GM23338 (cell line): ENCODE data around the gene SLC18A2. TPM values are rescaled to one million over a fixed set of nuclear protein-coding genes. Genes with fewer than 3 reads are reported as not detected.

Experiments
- ATAC-seq: fragments of 200-7000 bp; cut with Tn5 transposase; 3 replicates; pipeline ENCODE4 v1.9.1; 2020
- DNase-seq: peaks from one replicate; pipeline ENCODE4 v3.0.0-alpha.2; 2015; ENCODE audit warnings: low spot score
- H2AFZ ChIP-seq: fragments of 200-600 bp; sonication (generic); 2 replicates; pipeline ENCODE4 v1.8.0; 2016; ENCODE audit warnings: antibody characterized with exemption, mild to moderate bottlenecking, moderate library complexity
- H3F3A ChIP-seq: fragments of 200-600 bp; sonication (generic); replicated peaks from 2 replicates; pipeline ENCODE4 v1.8.0; 2017; ENCODE audit warnings: antibody characterized with exemption, mixed run types, low read depth
- H3K27ac ChIP-seq: fragments of 200-600 bp; sonication (generic); 2 replicates; pipeline ENCODE4 v1.6.1; 2016; ENCODE audit warnings: low read depth
- H3K27me3 ChIP-seq: fragments of 200-600 bp; sonication (generic); 2 replicates; pipeline ENCODE4 v1.8.0; 2016; ENCODE audit warnings: mild to moderate bottlenecking, mixed run types, moderate library complexity; ENCODE audit not compliant: insufficient read depth
- H3K36me3 ChIP-seq: fragments of 200-600 bp; sonication (generic); 2 replicates; pipeline ENCODE4 v1.8.0; 2016; ENCODE audit warnings: mild to moderate bottlenecking; ENCODE audit not compliant: insufficient read depth
- H3K4me1 ChIP-seq: fragments of 200-600 bp; sonication (generic); 2 replicates; pipeline ENCODE4 v1.8.0; 2016; ENCODE audit warnings: mild to moderate bottlenecking, moderate library complexity; ENCODE audit not compliant: insufficient read depth
- H3K4me2 ChIP-seq: fragments of 200-600 bp; sonication (generic); 2 replicates; pipeline ENCODE4 v1.7.1; 2017; ENCODE audit warnings: mixed run types
- H3K4me3 ChIP-seq: fragments of 200-600 bp; sonication (generic); 2 replicates; pipeline ENCODE4 v1.6.1; 2016; ENCODE audit warnings: mixed run types
- H3K79me2 ChIP-seq: fragments of 200-600 bp; sonication (generic); replicated peaks from 2 replicates; pipeline ENCODE4 v1.8.0; 2017; ENCODE audit warnings: mild to moderate bottlenecking; ENCODE audit not compliant: insufficient read depth
- H3K9me2 ChIP-seq: fragments of 200-600 bp; sonication (generic); 2 replicates; pipeline ENCODE4 v1.8.0; 2017; ENCODE audit not compliant: insufficient read depth
- H4K20me1 ChIP-seq: fragments of 200-600 bp; sonication (generic); replicated peaks from 2 replicates; pipeline ENCODE4 v1.8.0; 2017; ENCODE audit warnings: mild to moderate bottlenecking; ENCODE audit not compliant: insufficient read depth
- H3K27ac Mint-ChIP-seq: 2 replicates; pipeline ENCODE4 v1.8.0; 2020; ENCODE audit warnings: inconsistent platforms, mild to moderate bottlenecking, moderate library complexity, mixed read lengths
- H3K27me3 Mint-ChIP-seq: 3 replicates; pipeline ENCODE4 v1.8.0; 2022; ENCODE audit warnings: low read depth, mild to moderate bottlenecking, moderate library complexity, mixed read lengths, inconsistent platforms; ENCODE audit not compliant: insufficient read depth, poor library complexity
- H3K36me3 Mint-ChIP-seq: 3 replicates; pipeline ENCODE4 v1.8.0; 2021; ENCODE audit warnings: low read depth, mild to moderate bottlenecking, inconsistent platforms, moderate library complexity, mixed read lengths
- H3K4me1 Mint-ChIP-seq: 3 replicates; pipeline ENCODE4 v1.8.0; 2020; ENCODE audit warnings: mild to moderate bottlenecking, inconsistent platforms, mixed read lengths
- H3K4me3 Mint-ChIP-seq: 3 replicates; pipeline ENCODE4 v1.8.0; 2021; ENCODE audit warnings: moderate library complexity, mild to moderate bottlenecking, inconsistent platforms, mixed read lengths
- H3K9me3 Mint-ChIP-seq: 3 replicates; pipeline ENCODE4 v1.8.0; 2020; ENCODE audit warnings: moderate library complexity, mild to moderate bottlenecking, inconsistent platforms, mixed read lengths
- CREB1 ChIP-seq: fragments of 250-450 bp; sonication (Bioruptor Pico); IDR thresholded peaks from 2 replicates; pipeline ENCODE4 v1.5.0; 2020; ENCODE audit warnings: low read depth, mild to moderate bottlenecking, moderate library complexity
- EZH2 ChIP-seq: fragments of 200-600 bp; sonication (generic); IDR thresholded peaks from one replicate; pipeline ENCODE4 v1.8.0; 2017; ENCODE audit warnings: antibody characterized with exemption, mild to moderate bottlenecking, low read depth; ENCODE audit not compliant: unreplicated experiment
- EZH2phosphoT487 ChIP-seq: fragments of 200-600 bp; sonication (generic); IDR thresholded peaks from one replicate; pipeline ENCODE4 v1.8.1; 2018; ENCODE audit warnings: antibody characterized with exemption; ENCODE audit not compliant: unreplicated experiment
- JUNB ChIP-seq: IDR thresholded peaks from one replicate; pipeline ENCODE4 v1.6.1; 2016; ENCODE audit warnings: antibody characterized with exemption; ENCODE audit not compliant: unreplicated experiment
- NANOG ChIP-seq: IDR thresholded peaks from 2 replicates; pipeline ENCODE4 v1.6.1; 2016; ENCODE audit warnings: antibody characterized with exemption, borderline replicate concordance
- POLR2AphosphoS5 ChIP-seq: IDR thresholded peaks from 2 replicates; pipeline ENCODE4 v1.6.1; 2016; ENCODE audit warnings: antibody characterized with exemption, low read depth
- STAT1 ChIP-seq: IDR thresholded peaks from one replicate; pipeline ENCODE4 v1.6.1; 2016; ENCODE audit warnings: antibody characterized with exemption; ENCODE audit not compliant: unreplicated experiment
- ZNF114 ChIP-seq: fragments of 250-450 bp; sonication (Bioruptor Pico); IDR thresholded peaks from 2 replicates; pipeline ENCODE4 v1.5.0; 2020; ENCODE audit warnings: mild to moderate bottlenecking, moderate library complexity
- ZNF331 ChIP-seq: fragments of 250-450 bp; sonication (Bioruptor Pico); IDR thresholded peaks from 2 replicates; pipeline ENCODE4 v1.5.0; 2020; ENCODE audit warnings: low read depth, mild to moderate bottlenecking, moderate library complexity
- polyA plus RNA-seq: library from polyadenylated mRNA; unstranded; fragments of >200 nt; fragmentation: Nextera tagmentation; extraction: Ambion mirVana; gene quantifications from 2 replicates; pipeline ENCODE4 v1.2.1, GENCODE V29; 2016
- total RNA-seq: library from RNA; depleted of rRNA; stranded (reverse); fragments of >200 nt; shearing (Covaris generic); gene quantifications from 2 replicates; pipeline ENCODE4 v1.2.3, GENCODE V29; 2014
- TF ChIP-seq, protein P1 (sequence below), 2 experiments: fragments of 200-600 bp in 1 of 2; sonication (generic) in 1 of 2; conservative IDR thresholded peaks; 2 replicates each; pipeline versions ENCODE4 v1.5.1 to v1.6.1; 2016 to 2017; ENCODE audit warnings: antibody characterized with exemption in 2 of 2, low read depth in 2 of 2, mild to moderate bottlenecking in 2 of 2, moderate library complexity in 1 of 2
- TF ChIP-seq, protein P2 (sequence below): IDR thresholded peaks from 2 replicates; pipeline ENCODE4 v1.6.1; 2016; ENCODE audit warnings: antibody characterized with exemption
- TF ChIP-seq, protein P3 (sequence below): fragments of 250-450 bp; sonication (Bioruptor Pico); IDR thresholded peaks from 2 replicates; pipeline ENCODE4 v1.5.0; 2020; ENCODE audit warnings: mild to moderate bottlenecking, moderate library complexity
- TF ChIP-seq, protein P4 (sequence below): IDR thresholded peaks from one replicate; pipeline ENCODE4 v1.6.1; 2018; ENCODE audit warnings: antibody characterized with exemption; ENCODE audit not compliant: unreplicated experiment

Gene SLC18A2
- total and polyA plus RNA-seq, 2 experiments from 2014 or later = 4.3 to 8.7 TPM

DNA sequence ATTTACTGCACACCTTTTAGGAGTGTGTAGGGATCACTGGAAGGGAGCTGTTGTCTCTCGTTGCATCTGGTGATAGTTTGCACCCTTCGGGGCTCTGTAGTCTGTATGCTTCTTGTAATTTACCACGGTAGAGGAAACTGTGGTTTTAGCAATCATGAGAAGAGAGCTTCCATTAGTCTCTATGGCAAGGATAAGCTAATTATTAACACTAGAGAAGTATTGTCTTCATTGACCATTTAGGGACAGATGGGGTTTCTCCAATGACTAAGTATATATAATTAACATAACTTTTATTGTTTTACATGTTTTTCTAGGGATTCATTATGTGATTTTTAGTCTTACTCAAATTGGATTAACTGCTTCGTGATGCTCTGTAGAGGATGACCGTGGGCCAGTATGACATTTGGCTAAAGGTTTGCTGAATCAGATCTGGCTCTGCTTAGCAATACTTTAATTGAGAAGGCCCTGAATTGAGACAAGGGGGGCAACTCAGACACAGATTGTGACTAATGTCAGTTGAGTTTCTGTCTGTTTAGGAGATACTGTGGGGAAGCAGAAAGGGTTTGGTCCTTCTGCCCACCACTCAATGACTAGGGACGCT is 8.7 kb downstream of the SLC18A2 start:
- Histone ChIP-seq H2AFZ (no peak overlapping the region), H3K9me2 (no peaks in the 10 kb centered on the region), H4K20me1 (peaks cover 5% of the 10 kb centered on the region; the same call in 1 of the 2 replicates), H3F3A (no peaks in the 10 kb centered on the region), H3K4me2 (no peak overlapping the region), H3K79me2 (no peaks in the 10 kb centered on the region), H3K4me3 (no peak overlapping the region), H3K36me3 (no peaks in the 10 kb centered on the region), H3K4me1 (peaks cover 7% of the 10 kb centered on the region; the same call in 1 of the 2 replicates), H3K27me3 (no peaks in the 10 kb centered on the region), H3K27ac (no peak overlapping the region)
- H3K27ac Mint-ChIP-seq = no peak overlapping the region
- no peaks in the 10 kb centered on the region for H3K36me3 Mint-ChIP-seq
- H3K27me3 Mint-ChIP-seq = peaks cover 6% of the 10 kb centered on the region
- H3K4me3 Mint-ChIP-seq = no peak overlapping the region
- no peak for ATAC-seq
- H3K9me3 Mint-ChIP-seq = no peaks in the 10 kb centered on the region
- TF ChIP-seq, protein P1, sequence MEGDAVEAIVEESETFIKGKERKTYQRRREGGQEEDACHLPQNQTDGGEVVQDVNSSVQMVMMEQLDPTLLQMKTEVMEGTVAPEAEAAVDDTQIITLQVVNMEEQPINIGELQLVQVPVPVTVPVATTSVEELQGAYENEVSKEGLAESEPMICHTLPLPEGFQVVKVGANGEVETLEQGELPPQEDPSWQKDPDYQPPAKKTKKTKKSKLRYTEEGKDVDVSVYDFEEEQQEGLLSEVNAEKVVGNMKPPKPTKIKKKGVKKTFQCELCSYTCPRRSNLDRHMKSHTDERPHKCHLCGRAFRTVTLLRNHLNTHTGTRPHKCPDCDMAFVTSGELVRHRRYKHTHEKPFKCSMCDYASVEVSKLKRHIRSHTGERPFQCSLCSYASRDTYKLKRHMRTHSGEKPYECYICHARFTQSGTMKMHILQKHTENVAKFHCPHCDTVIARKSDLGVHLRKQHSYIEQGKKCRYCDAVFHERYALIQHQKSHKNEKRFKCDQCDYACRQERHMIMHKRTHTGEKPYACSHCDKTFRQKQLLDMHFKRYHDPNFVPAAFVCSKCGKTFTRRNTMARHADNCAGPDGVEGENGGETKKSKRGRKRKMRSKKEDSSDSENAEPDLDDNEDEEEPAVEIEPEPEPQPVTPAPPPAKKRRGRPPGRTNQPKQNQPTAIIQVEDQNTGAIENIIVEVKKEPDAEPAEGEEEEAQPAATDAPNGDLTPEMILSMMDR (conservative IDR thresholded peaks at IDR 0.05; ENCODE audit: low read depth in 2 of 2) = no peak
- no peak for TF ChIP-seq CREB1 (CRISPR knock-in tag)
- no peak for TF ChIP-seq EZH2
- no peak for TF ChIP-seq JUNB
- TF ChIP-seq STAT1 = no peak
- TF ChIP-seq, protein P2, sequence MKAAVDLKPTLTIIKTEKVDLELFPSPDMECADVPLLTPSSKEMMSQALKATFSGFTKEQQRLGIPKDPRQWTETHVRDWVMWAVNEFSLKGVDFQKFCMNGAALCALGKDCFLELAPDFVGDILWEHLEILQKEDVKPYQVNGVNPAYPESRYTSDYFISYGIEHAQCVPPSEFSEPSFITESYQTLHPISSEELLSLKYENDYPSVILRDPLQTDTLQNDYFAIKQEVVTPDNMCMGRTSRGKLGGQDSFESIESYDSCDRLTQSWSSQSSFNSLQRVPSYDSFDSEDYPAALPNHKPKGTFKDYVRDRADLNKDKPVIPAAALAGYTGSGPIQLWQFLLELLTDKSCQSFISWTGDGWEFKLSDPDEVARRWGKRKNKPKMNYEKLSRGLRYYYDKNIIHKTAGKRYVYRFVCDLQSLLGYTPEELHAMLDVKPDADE = no peak
- TF ChIP-seq ZNF114 = no peak
- no peak for TF ChIP-seq ZNF331
- TF ChIP-seq NANOG = no peak
- TF ChIP-seq POLR2AphosphoS5 = no peak
- TF ChIP-seq, protein P3, sequence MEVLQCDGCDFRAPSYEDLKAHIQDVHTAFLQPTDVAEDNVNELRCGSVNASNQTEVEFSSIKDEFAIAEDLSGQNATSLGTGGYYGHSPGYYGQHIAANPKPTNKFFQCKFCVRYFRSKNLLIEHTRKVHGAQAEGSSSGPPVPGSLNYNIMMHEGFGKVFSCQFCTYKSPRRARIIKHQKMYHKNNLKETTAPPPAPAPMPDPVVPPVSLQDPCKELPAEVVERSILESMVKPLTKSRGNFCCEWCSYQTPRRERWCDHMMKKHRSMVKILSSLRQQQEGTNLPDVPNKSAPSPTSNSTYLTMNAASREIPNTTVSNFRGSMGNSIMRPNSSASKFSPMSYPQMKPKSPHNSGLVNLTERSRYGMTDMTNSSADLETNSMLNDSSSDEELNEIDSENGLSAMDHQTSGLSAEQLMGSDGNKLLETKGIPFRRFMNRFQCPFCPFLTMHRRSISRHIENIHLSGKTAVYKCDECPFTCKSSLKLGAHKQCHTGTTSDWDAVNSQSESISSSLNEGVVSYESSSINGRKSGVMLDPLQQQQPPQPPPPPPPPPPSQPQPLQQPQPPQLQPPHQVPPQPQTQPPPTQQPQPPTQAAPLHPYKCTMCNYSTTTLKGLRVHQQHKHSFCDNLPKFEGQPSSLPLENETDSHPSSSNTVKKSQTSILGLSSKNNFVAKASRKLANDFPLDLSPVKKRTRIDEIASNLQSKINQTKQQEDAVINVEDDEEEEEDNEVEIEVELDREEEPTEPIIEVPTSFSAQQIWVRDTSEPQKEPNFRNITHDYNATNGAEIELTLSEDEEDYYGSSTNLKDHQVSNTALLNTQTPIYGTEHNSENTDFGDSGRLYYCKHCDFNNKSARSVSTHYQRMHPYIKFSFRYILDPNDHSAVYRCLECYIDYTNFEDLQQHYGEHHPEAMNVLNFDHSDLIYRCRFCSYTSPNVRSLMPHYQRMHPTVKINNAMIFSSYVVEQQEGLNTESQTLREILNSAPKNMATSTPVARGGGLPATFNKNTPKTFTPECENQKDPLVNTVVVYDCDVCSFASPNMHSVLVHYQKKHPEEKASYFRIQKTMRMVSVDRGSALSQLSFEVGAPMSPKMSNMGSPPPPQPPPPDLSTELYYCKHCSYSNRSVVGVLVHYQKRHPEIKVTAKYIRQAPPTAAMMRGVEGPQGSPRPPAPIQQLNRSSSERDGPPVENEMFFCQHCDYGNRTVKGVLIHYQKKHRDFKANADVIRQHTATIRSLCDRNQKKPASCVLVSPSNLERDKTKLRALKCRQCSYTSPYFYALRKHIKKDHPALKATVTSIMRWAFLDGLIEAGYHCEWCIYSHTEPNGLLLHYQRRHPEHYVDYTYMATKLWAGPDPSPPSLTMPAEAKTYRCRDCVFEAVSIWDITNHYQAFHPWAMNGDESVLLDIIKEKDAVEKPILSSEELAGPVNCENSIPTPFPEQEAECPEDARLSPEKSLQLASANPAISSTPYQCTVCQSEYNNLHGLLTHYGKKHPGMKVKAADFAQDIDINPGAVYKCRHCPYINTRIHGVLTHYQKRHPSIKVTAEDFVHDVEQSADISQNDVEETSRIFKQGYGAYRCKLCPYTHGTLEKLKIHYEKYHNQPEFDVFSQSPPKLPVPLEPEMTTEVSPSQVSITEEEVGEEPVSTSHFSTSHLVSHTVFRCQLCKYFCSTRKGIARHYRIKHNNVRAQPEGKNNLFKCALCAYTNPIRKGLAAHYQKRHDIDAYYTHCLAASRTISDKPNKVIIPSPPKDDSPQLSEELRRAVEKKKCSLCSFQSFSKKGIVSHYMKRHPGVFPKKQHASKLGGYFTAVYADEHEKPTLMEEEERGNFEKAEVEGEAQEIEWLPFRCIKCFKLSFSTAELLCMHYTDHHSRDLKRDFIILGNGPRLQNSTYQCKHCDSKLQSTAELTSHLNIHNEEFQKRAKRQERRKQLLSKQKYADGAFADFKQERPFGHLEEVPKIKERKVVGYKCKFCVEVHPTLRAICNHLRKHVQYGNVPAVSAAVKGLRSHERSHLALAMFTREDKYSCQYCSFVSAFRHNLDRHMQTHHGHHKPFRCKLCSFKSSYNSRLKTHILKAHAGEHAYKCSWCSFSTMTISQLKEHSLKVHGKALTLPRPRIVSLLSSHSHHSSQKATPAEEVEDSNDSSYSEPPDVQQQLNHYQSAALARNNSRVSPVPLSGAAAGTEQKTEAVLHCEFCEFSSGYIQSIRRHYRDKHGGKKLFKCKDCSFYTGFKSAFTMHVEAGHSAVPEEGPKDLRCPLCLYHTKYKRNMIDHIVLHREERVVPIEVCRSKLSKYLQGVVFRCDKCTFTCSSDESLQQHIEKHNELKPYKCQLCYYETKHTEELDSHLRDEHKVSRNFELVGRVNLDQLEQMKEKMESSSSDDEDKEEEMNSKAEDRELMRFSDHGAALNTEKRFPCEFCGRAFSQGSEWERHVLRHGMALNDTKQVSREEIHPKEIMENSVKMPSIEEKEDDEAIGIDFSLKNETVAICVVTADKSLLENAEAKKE (CRISPR knock-in tag) = no peak
- TF ChIP-seq EZH2phosphoT487 = no peak
- TF ChIP-seq, protein P4, sequence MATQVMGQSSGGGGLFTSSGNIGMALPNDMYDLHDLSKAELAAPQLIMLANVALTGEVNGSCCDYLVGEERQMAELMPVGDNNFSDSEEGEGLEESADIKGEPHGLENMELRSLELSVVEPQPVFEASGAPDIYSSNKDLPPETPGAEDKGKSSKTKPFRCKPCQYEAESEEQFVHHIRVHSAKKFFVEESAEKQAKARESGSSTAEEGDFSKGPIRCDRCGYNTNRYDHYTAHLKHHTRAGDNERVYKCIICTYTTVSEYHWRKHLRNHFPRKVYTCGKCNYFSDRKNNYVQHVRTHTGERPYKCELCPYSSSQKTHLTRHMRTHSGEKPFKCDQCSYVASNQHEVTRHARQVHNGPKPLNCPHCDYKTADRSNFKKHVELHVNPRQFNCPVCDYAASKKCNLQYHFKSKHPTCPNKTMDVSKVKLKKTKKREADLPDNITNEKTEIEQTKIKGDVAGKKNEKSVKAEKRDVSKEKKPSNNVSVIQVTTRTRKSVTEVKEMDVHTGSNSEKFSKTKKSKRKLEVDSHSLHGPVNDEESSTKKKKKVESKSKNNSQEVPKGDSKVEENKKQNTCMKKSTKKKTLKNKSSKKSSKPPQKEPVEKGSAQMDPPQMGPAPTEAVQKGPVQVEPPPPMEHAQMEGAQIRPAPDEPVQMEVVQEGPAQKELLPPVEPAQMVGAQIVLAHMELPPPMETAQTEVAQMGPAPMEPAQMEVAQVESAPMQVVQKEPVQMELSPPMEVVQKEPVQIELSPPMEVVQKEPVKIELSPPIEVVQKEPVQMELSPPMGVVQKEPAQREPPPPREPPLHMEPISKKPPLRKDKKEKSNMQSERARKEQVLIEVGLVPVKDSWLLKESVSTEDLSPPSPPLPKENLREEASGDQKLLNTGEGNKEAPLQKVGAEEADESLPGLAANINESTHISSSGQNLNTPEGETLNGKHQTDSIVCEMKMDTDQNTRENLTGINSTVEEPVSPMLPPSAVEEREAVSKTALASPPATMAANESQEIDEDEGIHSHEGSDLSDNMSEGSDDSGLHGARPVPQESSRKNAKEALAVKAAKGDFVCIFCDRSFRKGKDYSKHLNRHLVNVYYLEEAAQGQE = no peak
- DNase-seq = no peak
- peaks cover 17% of the 10 kb centered on the region for H3K4me1 Mint-ChIP-seq
